Chondrocyte (in vitro differentiated cells): ENCODE data around the gene C1RL. TPM values are rescaled to one million over a fixed set of nuclear protein-coding genes. Genes with fewer than 3 reads are reported as not detected.
"Not testable (repeated sequence)": the region's sequence is repeated elsewhere in the genome, so short reads cannot be mapped to it uniquely, and the experiment has no call there.

Source experiments
- DNase-seq: peaks from one replicate; pipeline ENCODE4 v3.0.0; 2021; ENCODE audit warnings: mixed read lengths, low spot score
- H3K27ac Mint-ChIP-seq: one replicate; pipeline ENCODE4 v1.8.0; 2021; ENCODE audit warnings: mild to moderate bottlenecking, moderate library complexity, mixed read lengths; ENCODE audit not compliant: unreplicated experiment
- H3K27me3 Mint-ChIP-seq: 2 replicates; pipeline ENCODE4 v1.8.0; 2021; ENCODE audit warnings: low read depth, mixed read lengths
- H3K36me3 Mint-ChIP-seq: 2 replicates; pipeline ENCODE4 v1.8.0; 2021; ENCODE audit warnings: low read depth, mixed read lengths
- H3K4me1 Mint-ChIP-seq: 2 replicates; pipeline ENCODE4 v1.8.0; 2021; ENCODE audit warnings: low read depth, mild to moderate bottlenecking, mixed read lengths
- H3K4me3 Mint-ChIP-seq: one replicate; pipeline ENCODE4 v1.8.0; 2021; ENCODE audit warnings: mild to moderate bottlenecking, moderate library complexity, mixed read lengths; ENCODE audit not compliant: unreplicated experiment
- H3K9me3 Mint-ChIP-seq: 2 replicates; pipeline ENCODE4 v1.8.0; 2021; ENCODE audit warnings: low read depth, mixed read lengths
- CTCF ChIP-seq: fragments of 200-600 bp; sonication (generic); IDR thresholded peaks from 2 replicates; pipeline ENCODE4 v1.5.0; 2021; ENCODE audit warnings: antibody characterized with exemption, mild to moderate bottlenecking, moderate library complexity
- total RNA-seq: library from RNA; stranded (reverse); gene quantifications from 3 replicates; pipeline ENCODE4 v1.2.1, GENCODE V29; 2021

C1RL gene
- total RNA-seq, 1 donor from 2014 or later = 21.0 TPM

DNA sequence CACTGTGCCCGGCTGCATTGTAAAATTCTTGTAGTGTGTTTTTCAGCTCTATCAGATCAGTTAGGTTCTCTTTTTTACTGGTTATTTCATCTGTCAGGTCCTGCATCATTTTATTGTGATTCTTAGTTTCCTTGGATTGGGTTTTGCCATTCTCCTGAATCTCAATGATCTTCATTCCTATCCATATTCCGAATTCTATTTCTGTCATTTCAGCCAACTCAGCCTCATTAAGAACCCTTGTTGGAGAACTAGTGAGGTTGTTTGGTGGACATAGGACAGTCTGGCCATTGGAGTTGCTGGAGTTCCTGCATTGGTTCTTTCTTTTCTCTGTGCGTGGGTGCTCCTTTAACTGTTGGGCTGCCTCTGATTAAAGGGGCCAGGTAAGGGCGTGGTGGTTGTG lies 54.1 kb downstream of the C1RL start:
- H3K36me3 Mint-ChIP-seq = peaks cover 1% of the 10 kb centered on the region

GRCh38 chr12:7049973-7050372 lies 59.0 kb downstream of the C1RL start:
- H3K4me3 Mint-ChIP-seq, DNase-seq, H3K9me3 Mint-ChIP-seq, H3K27ac Mint-ChIP-seq, H3K36me3 Mint-ChIP-seq, H3K4me1 Mint-ChIP-seq: not testable (repeated sequence)
- peaks cover 25% of the 10 kb centered on the region for H3K27me3 Mint-ChIP-seq

More for the DNA sequence above, 54.1 kb downstream of the C1RL start:
- TF ChIP-seq CTCF = no peak
- DNase-seq = no peak
- no peak overlapping the region for H3K4me3 Mint-ChIP-seq
- no peak overlapping the region for H3K27ac Mint-ChIP-seq
- H3K9me3 Mint-ChIP-seq = peaks cover 2% of the 10 kb centered on the region
- peaks cover 28% of the 10 kb centered on the region for H3K27me3 Mint-ChIP-seq
- H3K4me1 Mint-ChIP-seq = peaks cover 3% of the 10 kb centered on the region

GRCh38 chr12:7049445-7049951 lies 59.5 kb downstream of the C1RL start:
- peaks cover 23% of the 10 kb centered on the region for H3K27me3 Mint-ChIP-seq
- not testable (repeated sequence) for H3K36me3 Mint-ChIP-seq, H3K4me1 Mint-ChIP-seq, H3K9me3 Mint-ChIP-seq, H3K4me3 Mint-ChIP-seq, DNase-seq, H3K27ac Mint-ChIP-seq

- Mint-ChIP-seq H3K27ac (no peak overlapping the region), H3K9me3 (no peaks in the 10 kb centered on the region), H3K4me3 (no peak overlapping the region), H3K4me1 (peaks cover 7% of the 10 kb centered on the region), H3K27me3 (peaks cover 10% of the 10 kb centered on the region), H3K36me3 (no peaks in the 10 kb centered on the region)
- DNase-seq = no peak
- TF ChIP-seq CTCF = no peak
Observed at GRCh38 chr12:7047306-7047705, 61.7 kb downstream of the C1RL start.

GRCh38 chr12:7046383-7047105 lies 62.5 kb downstream of the C1RL start:
- no peak overlapping the region for H3K27ac Mint-ChIP-seq
- no peaks in the 10 kb centered on the region for H3K36me3 Mint-ChIP-seq
- H3K9me3 Mint-ChIP-seq = no peaks in the 10 kb centered on the region
- H3K27me3 Mint-ChIP-seq = peaks cover 4% of the 10 kb centered on the region
- peaks cover 11% of the 10 kb centered on the region for H3K4me1 Mint-ChIP-seq
- TF ChIP-seq CTCF = no peak
- no peak overlapping the region for H3K4me3 Mint-ChIP-seq
- DNase-seq = no peak

- H3K4me1 Mint-ChIP-seq = peaks cover 11% of the 10 kb centered on the region
Observed at GRCh38 chr12:7045913-7046312, 63.1 kb downstream of the C1RL start.

More at GRCh38 chr12:7045913-7046312, 63.1 kb downstream of the C1RL start:
- no peak overlapping the region for H3K4me3 Mint-ChIP-seq
- TF ChIP-seq CTCF = no peak
- H3K36me3 Mint-ChIP-seq = no peaks in the 10 kb centered on the region
- H3K27me3 Mint-ChIP-seq = peaks cover 2% of the 10 kb centered on the region
- no peak for DNase-seq
- H3K9me3 Mint-ChIP-seq = no peaks in the 10 kb centered on the region
- no peak overlapping the region for H3K27ac Mint-ChIP-seq

Other genes starting within 250 kb of the C1RL start
- gene TPI1, start 241.7 kb downstream of the C1RL start, total RNA-seq = 430 to 562 TPM (median 551 TPM) in 3 replicates
- gene SPSB2, start 235.9 kb downstream of the C1RL start, total RNA-seq = 7.6 to 11.8 TPM (median 7.9 TPM) in 3 replicates
- 6.3 to 9.3 TPM (median 7.6 TPM) in 3 replicates for gene LRRC23, start 204.4 kb downstream of the C1RL start, total RNA-seq
- gene ENO2, start 194.6 kb downstream of the C1RL start, total RNA-seq = 22.2 to 60.8 TPM (median 58.6 TPM) in 3 replicates
- 103 to 110 TPM (median 106 TPM) in 3 replicates for gene ATN1, start 181.3 kb downstream of the C1RL start, total RNA-seq
- not detected in 3 replicates for gene RNU7-1, start 165.4 kb downstream of the C1RL start, total RNA-seq
- 230 to 244 TPM (median 233 TPM) in 3 replicates for gene C12orf57, start 165.2 kb downstream of the C1RL start, total RNA-seq
- 0.51 to 0.65 TPM in 2 of 3 replicates, not detected in the other for gene PTPN6, start 157.9 kb downstream of the C1RL start, total RNA-seq
- 129 to 135 TPM (median 129 TPM) in 3 replicates for gene PHB2, start 138.6 kb downstream of the C1RL start, total RNA-seq
- gene EMG1, start 138.3 kb downstream of the C1RL start, total RNA-seq = 25.0 to 35.1 TPM (median 26.5 TPM) in 3 replicates
- 18.8 to 22.1 TPM (median 19.4 TPM) in 3 replicates for gene LPCAT3, start 90.7 kb downstream of the C1RL start, total RNA-seq
- gene C1S, start 48.5 kb downstream of the C1RL start, total RNA-seq = 20.8 to 24.2 TPM (median 22.8 TPM) in 3 replicates
- gene C1R, start 16.8 kb downstream of the C1RL start, total RNA-seq = 19.7 to 21.9 TPM (median 19.8 TPM) in 3 replicates
- gene RBP5, start 19.7 kb upstream of the C1RL start, total RNA-seq = not detected in 3 replicates
- gene CLSTN3, start 21.2 kb upstream of the C1RL start, total RNA-seq = 15.5 to 19.9 TPM (median 18.2 TPM) in 3 replicates
- 25.1 to 26.0 TPM (median 25.5 TPM) in 3 replicates for gene PEX5, start 80.5 kb upstream of the C1RL start, total RNA-seq
- not detected in 3 replicates for gene ACSM4, start 194.9 kb upstream of the C1RL start, total RNA-seq